ENCODE measurements around the gene LILRB1. TPM values are rescaled to one million over a fixed set of nuclear protein-coding genes. Genes with fewer than 3 reads are reported as not detected.
"Not testable (repeated sequence)": the region's sequence is repeated elsewhere in the genome, so short reads cannot be mapped to it uniquely, and the experiment has no call there.

LILRB1 gene
- total and polyA plus RNA-seq, 9 of the 15 experiments (the other 6 are each of a cell fraction or from before 2014, with no cell fraction given), result not detected

- ChIA-PET CTCF (ENCODE audit: low intra/inter-chr PET ratio) (no interaction called here), POLR2A (no interaction called here)
- Histone ChIP-seq H3K36me3 (ENCODE audit: control insufficient read depth, insufficient read depth, low read length) (no peaks in the 10 kb centered on the region), H3K9me3 (replicated peaks; ENCODE audit: control insufficient read depth, insufficient read depth, low read depth, low read length) (no peaks in the 10 kb centered on the region), H3K4me1 (replicated peaks in 1 of 2; ENCODE audit: control insufficient read depth in 2 of 2, insufficient read depth in 2 of 2, low read length in 2 of 2) (no peaks in the 10 kb centered on the region), H3K9ac (ENCODE audit: insufficient read depth in 1 of 2, low read depth in 2 of 2, low read length in 2 of 2) (no peak overlapping the region), H3K4me3 (no peak overlapping the region), H4K20me1 (replicated peaks; ENCODE audit: control insufficient read depth, insufficient read depth, low read length) (no peaks in the 10 kb centered on the region), H3K9me1 (ENCODE audit: control insufficient read depth, insufficient read depth, low read length) (no peaks in the 10 kb centered on the region), H3K4me2 (ENCODE audit: insufficient read depth, low read length) (no peak overlapping the region), H3K27ac (ENCODE audit: extremely low read depth, low read depth, low read length) (no peak overlapping the region), H3K79me2 (ENCODE audit: control insufficient read depth, insufficient read depth, low read length) (no peaks in the 10 kb centered on the region), H3K27me3 (ENCODE audit: control insufficient read depth in 2 of 2, insufficient read depth in 2 of 2, low read length in 2 of 2) (peaks cover 4 to 38% of the 10 kb centered on the region in 2 experiments), H2AFZ (ENCODE audit: low read depth, low read length) (no peak overlapping the region)
- DNase-seq (ENCODE audit: extremely low read depth in 1 of 4, low spot score in 3 of 4), result no peak
- in situ Hi-C loops (cut with MboI) (no loop called here), intact Hi-C loops (cut with micrococcal nuclease) (no loop called here)
- ATAC-seq, result no peak
- 0% methylated on average over 7 of the region's 7 CpGs for WGBS (ENCODE audit: insufficient coverage, low coverage, missing lambda C conversion rate)
- TF ChIP-seq ARHGAP35 (IDR thresholded peaks at IDR 0.05; ENCODE audit: partially characterized antibody) (no peak), ZNF717 (CRISPR knock-in tag; IDR thresholded peaks at IDR 0.05) (no peak), SIRT6 (IDR thresholded peaks at IDR 0.05; ENCODE audit: low read depth, low read length) (no peak), ZNF253 (CRISPR knock-in tag; conservative IDR thresholded peaks at IDR 0.05) (no peak), STAG1 (CRISPR knock-in tag; IDR thresholded peaks at IDR 0.05; ENCODE audit: borderline replicate concordance) (no peak), ZKSCAN3 (CRISPR knock-in tag; IDR thresholded peaks at IDR 0.05) (no peak), CGGBP1 (CRISPR knock-in tag; IDR thresholded peaks at IDR 0.05) (no peak), ZNF224 (CRISPR knock-in tag; IDR thresholded peaks at IDR 0.05) (no peak), TARDBP (IDR thresholded peaks at IDR 0.05) (no peak), RERE (CRISPR knock-in tag; IDR thresholded peaks at IDR 0.05; ENCODE audit: borderline replicate concordance) (no peak), FOXA3 (CRISPR knock-in tag; conservative IDR thresholded peaks at IDR 0.05 in 1 of 2, IDR thresholded peaks at IDR 0.05 in 1 of 2) (no peak)
- BruUV-seq (replicated peaks), result no TSS peak
- FAIRE-seq, result no peak
These were observed 43.3 kb upstream of the LILRB1 start for GRCh38 chr19:54587026-54587425.

- not testable (repeated sequence) for H4K20me1 ChIP-seq (replicated peaks; ENCODE audit: control insufficient read depth, insufficient read depth, low read length); DNase-seq (ENCODE audit: extremely low read depth in 1 of 4, low spot score in 3 of 4)
These were observed 36.8 kb upstream of the LILRB1 start, which contains the start of gene LILRA1 for GRCh38 chr19:54593445-54593844. Gene LILRA1 (plus strand): TSS chr19:54593632. CDS start chr19:54594245, 613 bp downstream.

More at GRCh38 chr19:54593445-54593844, 36.8 kb upstream of the LILRB1 start, which contains the start of gene LILRA1:
- FAIRE-seq; H3K36me3 ChIP-seq (ENCODE audit: control insufficient read depth, insufficient read depth, low read length); H3K79me2 ChIP-seq (ENCODE audit: control insufficient read depth, insufficient read depth, low read length); H3K4me3 ChIP-seq; H3K4me2 ChIP-seq (ENCODE audit: insufficient read depth, low read length); BruUV-seq (replicated peaks); H3K27ac ChIP-seq (ENCODE audit: extremely low read depth, low read depth, low read length); intact Hi-C loops (cut with micrococcal nuclease); H3K9me1 ChIP-seq (ENCODE audit: control insufficient read depth, insufficient read depth, low read length); ATAC-seq; CTCF ChIA-PET (ENCODE audit: low intra/inter-chr PET ratio); in situ Hi-C loops (cut with MboI); H3K9me3 ChIP-seq (replicated peaks; ENCODE audit: control insufficient read depth, insufficient read depth, low read depth, low read length); H2AFZ ChIP-seq (ENCODE audit: low read depth, low read length); H3K4me1 ChIP-seq (replicated peaks in 1 of 2; ENCODE audit: control insufficient read depth in 2 of 2, insufficient read depth in 2 of 2, low read length in 2 of 2); H3K9ac ChIP-seq (ENCODE audit: insufficient read depth in 1 of 2, low read depth in 2 of 2, low read length in 2 of 2): not testable (repeated sequence)
- WGBS (ENCODE audit: insufficient coverage, low coverage, missing lambda C conversion rate), result 1% methylated on average over 6 of the region's 6 CpGs
- H3K27me3 ChIP-seq (ENCODE audit: control insufficient read depth in 2 of 2, insufficient read depth in 2 of 2, low read length in 2 of 2), result peaks cover 2 to 57% of the 10 kb centered on the region in 2 experiments
- POLR2A ChIA-PET, result interaction anchor here (0.6 kb wide), 1 partner anchor 1201 kb away, joined by 3 read pairs; no protein-coding TSS in a partner anchor
